Activated effector memory CD4-positive, alpha-beta T cell treated with Interleukin-2 at 50 U/mL for 16 hours (primary cell): Measurements from ENCODE around the gene TSHZ2.

Source experiments
- DNase-seq: peaks from one replicate; pipeline ENCODE4 v3.0.0-alpha.2; 2020

TSHZ2 gene

DNA sequence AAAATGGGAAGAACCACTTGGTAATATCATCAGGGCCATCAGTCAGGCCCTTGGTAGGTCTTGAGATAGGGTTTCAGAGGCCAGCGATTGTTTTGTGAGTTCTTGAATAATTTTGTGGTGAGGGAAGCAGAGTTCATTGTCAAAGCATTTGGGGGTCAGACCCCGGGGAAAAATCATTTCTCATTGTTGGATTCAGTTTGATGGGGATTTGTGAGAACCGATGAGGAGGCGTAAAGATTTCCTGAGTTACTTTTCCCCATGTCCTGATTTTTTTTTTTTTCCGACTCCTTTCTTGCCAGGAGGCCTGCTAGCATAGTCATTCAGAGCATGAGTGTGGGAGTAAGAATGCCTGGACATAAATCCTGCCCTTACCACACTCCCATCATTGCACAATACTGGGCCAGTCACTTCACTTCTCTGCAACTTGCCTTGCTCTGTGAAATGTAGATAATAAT is 60.3 kb downstream of the TSHZ2 start:
- DNase-seq, result no peak

DNA sequence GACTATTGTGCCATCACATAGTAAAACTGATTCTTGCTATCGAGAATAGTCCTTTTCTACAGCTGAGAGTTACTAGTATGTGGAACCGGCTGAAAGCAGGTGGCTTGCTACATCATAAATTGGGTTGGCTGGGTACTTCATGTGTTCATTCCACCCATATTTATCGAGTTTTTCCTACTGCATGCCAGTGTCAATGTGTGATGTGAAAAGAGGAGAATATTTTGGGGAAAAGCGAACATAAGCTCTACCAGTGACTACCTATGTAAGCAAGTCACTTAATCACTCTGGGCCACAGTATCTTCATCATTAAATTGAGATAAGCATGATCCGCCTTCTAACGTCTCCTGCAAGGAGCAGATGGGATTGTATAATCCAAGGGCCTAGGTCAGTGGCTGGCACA is 61.0 kb downstream of the TSHZ2 start:
- DNase-seq, result no peak

DNA sequence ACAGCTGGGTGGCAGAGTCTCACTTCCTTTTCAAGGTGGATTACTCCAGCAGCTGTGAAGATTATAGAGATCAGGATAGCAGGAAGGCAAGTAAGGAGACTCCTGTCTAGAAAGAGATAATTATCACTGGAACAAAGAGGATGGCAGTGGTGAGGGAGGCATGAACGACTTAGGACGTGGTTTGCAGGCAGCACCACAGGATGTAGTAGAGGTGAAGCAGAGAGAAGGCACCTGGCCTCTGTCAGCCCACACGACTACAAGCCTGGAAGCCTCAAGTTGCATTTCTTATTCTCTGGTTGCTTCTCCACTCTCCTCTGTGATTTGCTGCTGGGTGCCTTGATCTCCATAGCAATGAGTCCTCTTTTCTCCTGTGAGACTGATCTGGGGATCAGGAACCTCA is 62.7 kb downstream of the TSHZ2 start:
- DNase-seq, result no peak

DNA sequence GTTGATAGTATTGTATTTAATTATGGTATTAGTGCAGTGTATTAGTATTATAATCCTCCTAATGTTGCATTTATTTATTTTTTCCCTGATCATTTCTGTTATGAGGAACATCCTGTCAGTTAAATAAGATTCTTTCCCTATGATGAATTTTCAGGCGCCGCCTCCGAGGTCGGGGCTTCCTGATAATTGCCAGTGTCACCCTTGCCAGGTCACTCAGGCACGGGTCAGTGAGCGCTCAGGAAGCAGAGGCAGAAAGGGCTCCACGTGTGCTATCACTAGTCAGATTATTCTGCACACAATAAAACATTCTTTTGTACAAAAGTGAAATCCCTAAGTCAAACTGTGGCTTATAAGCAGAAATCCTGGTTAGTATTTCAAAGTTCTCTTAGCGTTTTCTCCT is 64.8 kb downstream of the TSHZ2 start:
- no peak for DNase-seq

DNA sequence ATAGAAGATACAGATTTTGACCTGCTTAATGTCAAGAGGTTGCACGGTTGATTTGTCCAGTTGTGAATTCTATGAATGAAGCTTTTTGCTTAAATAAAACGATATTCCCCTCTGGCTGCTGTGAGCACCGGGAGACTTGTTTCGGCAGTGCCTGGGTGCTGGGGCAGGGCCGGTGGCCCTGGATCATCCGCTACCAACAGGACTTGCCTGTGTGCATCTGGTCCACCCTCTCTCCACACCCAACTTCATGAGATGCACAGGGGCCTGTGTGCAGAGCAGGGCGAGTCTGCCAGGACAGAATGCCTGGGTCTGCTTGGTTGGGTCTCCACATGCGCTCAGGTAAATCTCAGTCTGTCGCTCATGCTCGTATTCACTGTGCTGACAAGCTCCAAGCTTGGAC is 65.5 kb downstream of the TSHZ2 start:
- DNase-seq, result no peak

DNA sequence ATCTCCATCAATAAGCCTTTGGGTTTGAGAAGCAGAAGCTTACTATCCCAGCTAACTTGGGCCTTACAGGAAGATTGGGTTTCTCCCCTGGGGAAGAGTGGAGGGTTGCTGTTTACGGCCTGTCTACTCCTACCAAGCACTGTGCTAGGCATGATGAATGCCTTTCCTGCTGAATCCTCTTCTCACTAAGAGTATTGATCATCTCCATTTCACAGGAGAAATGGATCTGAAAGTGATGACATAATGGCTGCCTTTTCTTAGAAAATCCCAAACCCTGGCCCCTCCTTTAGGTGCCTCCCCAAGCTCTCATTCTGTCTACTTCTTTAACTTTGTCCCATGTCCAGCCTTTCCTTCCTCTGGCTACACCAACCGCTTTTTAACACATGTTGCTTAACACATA is 66.1 kb downstream of the TSHZ2 start:
- DNase-seq, result no peak

DNA sequence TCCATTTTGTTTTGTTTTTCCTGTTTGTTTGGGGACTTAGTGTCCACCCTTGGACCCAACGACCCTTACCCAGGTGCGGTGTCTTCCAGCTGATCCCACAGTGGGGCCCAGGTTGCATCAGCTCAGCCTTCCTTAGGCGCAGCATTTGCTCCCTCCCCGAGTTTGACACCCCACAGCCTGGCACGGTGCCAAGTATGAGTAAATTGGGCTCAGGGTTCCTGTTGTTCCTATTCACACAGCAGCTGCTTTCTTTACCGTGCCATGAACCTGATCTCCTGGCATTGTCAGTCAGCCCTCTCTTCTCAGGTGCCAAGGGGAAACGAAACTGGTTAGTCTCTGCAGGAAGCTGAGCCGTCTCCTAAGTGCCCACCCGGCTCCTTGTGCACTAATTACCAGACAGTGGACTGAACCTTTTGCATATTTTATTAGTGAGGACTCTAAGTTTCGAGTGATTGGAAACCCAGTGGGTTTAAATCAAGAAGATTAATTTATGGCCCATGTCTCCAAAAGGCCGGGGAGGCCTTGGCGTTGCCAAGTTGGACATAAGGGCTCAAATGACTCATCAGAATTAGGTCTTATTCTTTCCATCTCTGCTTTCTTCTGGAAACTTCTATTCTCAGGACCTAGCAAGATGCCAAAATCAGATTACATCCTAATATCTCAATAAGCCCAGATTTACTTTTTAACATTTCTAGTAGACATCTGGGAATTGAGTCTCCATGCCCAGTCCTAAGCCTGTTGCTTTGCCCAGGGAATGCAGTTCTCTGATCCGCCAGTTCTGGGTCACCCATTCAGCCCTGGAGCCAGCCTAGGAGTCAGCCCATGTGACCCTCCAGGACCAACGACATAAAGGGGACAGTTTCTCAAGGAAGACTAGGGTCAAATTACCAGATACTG is 68.8 kb downstream of the TSHZ2 start:
- DNase-seq, result no peak

DNA sequence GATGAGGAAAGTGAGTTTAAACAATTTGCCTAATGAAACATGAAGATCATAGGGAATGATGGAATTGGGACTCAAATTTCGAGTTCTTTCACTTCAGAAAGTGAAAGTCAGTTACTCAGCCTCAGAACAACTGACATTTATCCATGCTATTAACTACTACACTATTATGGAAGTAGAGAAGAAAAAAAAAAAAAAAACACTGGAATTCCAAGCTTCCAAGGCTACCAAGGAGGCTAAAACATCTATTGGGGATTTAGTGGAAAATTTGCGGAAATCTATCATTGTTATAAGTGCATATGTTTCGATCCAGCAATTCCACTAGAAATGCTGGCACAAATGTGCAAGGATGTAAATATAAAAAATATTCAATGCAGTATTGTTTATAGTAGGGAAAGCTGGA is 70.4 kb downstream of the TSHZ2 start:
- no peak for DNase-seq

DNA sequence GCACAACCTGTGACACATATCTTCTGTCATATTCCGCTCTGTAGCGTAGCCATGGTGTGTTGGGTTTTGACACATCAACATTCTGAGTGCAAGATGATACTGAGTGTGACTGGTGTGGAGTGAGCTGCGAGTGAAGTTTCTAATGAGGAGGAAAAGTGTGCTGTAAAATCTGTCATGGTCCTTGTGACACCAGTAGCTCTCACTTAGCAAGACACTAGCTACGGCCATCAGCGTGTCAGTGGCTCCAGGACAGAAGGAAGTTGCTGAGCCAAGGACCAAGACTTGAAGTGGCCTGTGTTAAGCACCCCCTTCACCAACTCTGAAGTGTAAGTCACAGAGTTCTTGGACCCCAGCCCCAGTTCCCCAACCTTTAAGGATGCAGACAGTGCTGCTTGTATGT is 72.1 kb downstream of the TSHZ2 start:
- no peak for DNase-seq

DNA sequence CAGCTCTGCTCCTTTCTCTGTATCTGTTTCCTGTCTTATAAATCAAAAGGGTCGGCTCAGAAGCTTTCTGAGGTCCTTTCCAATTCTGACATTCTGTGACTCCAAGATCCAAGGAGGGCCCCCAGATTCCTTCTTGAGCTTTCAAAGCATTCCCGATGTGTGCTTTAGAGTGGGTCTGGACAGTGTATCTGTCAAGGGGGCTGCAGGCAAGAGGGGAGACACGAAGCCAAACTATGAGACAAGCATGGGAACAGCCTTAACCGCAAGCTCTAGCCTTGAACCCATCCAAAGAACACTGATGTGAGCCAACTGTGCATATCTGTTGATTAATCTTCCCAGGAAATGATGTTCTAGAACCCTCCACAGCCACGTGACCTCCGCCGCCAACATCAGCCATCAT is 73.8 kb downstream of the TSHZ2 start:
- no peak for DNase-seq

DNA sequence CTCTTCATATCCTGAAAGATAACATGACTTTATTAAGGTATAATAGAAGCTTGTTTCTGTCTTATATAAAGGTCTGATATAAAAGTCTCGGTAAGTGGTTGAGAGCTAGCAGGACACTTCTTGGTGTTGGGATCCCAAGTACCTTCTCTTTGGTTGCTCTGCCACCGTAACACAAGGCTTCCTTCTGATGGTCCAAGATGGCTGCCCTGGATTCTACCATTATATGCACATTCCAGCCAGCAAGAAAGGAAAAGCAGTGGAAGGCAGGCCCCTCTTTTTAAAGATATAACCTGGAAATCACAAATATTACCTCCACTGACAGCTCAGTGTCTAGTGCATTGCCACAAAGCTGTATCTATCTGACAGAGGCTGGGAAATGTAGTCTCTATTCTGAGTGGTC is 75.0 kb downstream of the TSHZ2 start:
- no peak for DNase-seq

DNA sequence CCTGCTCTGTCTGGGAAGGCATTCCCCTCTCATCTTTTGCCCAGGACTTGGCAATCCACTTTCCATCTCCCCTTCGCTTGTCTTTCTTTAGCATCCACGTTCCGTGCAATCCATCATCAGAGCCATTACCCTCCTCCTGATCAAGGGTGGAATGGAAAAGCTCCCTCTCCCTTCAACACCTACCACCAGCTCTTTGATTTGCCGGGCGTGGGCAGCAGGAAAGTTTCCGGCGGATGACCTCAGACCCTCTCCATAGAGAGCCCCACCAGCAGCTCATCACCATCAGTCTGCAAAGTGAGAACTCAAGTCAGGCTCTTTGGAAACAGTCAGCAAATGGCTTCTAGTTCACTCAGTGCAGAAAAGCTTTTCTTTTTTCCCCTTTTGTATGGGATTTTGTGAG is 76.2 kb downstream of the TSHZ2 start:
- no peak for DNase-seq

DNA sequence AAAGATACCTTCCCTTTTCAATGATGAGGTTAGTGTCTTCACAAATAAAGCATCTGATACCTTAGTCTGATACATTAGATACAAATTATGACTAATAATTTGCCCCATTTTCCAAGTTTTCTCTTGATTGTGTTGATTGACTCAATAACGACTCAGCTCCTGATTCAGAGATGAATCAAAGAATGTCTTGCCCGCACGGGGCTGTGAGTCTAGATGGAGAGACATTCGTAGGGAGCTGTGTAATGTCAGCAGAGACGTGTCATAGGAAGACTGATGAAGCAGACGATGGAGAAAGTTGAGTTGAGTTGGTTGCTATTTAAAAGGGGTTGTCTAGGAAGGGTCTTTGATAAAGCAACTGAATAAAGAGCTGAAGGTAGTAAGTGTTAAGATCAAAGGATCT is 78.2 kb downstream of the TSHZ2 start:
- DNase-seq, result no peak

DNA sequence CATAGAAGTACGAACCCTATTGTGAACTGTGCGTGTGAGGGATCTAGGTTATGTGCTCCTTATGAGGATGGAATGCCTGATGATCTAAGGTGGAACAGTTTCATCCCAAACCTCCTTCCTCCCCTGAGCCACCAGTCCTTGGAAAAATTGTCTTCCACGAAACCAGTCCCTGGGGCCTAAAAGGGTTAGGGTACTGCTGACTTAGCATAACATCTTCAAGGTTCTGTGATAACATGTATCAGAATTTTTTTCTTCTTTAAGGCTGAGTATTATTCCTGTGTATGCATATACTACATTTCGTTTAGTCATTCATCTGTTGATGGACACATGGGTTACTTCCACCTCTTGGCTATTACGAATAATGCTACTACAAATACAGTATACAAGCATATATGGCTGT is 80.2 kb downstream of the TSHZ2 start:
- no peak for DNase-seq

DNA sequence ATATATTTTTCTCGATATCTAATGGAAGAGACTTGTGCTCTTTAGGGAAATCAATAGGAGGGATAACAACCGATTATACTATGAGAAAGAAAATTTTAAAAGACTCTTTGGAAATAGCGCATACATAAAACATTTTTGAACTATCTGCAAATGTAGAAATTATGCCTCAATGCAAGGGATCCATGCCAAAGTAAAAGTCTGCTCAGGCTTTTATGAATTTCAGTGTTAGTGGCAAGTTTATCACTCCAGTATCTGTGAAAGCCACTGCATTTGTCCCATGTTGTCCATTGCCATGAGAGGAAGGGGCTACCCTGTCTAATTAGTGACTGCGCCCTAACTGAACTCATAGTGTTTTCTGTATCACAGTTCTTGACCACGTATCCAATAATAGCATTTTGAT is 81.4 kb downstream of the TSHZ2 start:
- DNase-seq, result no peak

DNA sequence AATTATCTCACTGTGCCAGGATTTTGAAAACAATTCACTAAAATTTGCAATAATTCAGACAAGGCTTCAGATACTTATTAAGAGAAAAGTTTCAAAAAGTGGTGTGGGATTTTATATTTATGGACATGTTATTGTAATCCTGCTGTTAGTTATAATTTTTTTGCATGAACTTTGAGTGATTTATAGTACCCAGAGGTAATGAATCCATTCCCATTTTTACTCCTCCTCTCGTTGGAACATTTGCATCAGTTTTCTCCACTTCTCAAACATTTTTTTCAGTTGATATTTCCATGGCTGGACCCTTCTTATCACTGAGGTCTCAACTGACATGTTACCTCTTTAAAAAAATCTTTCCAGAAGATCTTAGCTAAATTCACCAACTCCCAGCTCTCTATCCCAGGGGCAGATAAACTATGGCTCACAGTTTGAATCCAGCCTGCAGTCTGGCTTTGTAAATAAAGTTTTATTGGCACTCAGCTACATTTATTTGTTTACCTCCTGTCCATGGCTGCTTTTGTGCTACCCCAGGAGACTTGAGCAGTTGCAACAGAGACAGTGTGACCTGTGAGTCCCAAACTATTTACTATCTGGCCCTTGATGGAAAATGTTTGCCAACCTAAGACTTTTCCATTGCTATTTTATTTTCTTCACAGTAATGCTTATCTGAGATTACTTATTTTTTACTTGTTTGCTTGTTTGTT is 83.4 kb downstream of the TSHZ2 start:
- no peak for DNase-seq

DNA sequence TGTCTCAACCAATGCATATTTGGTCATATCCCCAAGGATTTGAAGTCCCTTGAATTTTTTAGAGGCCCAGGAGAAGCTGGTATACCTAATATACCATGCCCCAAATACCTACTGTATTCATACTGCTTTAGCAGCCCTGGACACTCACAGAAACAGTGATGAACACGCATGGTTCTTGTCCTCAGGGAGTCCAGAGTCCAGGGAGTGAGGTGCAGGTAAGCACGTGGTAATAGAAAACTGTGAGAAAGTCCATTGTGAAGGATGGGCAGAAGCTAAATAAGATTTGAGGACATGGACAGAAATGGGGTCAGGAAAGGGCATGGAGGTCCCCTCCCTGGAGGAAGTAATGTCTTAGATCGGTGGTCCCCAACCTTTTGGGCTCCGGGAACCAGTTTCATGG is 85.4 kb downstream of the TSHZ2 start:
- no peak for DNase-seq

DNA sequence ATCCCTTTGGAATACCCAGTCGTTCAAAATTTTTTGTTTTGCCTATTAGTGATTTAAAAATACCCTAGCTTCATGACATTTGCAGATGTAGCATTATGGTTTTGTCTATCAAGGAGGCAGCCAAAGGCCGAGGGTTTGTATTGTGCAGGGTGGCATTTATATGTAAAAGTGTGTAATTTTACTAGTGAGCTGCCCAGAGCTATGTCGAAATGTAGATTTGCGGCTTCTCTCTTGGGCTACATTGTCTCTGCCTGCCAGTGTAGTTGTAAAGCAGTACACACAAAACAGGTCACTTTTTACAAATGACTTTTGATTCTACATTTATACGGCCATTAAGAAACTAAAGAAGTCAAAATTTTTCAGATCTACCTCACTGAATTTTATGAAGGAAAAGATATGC is 87.7 kb downstream of the TSHZ2 start:
- DNase-seq, result no peak

DNA sequence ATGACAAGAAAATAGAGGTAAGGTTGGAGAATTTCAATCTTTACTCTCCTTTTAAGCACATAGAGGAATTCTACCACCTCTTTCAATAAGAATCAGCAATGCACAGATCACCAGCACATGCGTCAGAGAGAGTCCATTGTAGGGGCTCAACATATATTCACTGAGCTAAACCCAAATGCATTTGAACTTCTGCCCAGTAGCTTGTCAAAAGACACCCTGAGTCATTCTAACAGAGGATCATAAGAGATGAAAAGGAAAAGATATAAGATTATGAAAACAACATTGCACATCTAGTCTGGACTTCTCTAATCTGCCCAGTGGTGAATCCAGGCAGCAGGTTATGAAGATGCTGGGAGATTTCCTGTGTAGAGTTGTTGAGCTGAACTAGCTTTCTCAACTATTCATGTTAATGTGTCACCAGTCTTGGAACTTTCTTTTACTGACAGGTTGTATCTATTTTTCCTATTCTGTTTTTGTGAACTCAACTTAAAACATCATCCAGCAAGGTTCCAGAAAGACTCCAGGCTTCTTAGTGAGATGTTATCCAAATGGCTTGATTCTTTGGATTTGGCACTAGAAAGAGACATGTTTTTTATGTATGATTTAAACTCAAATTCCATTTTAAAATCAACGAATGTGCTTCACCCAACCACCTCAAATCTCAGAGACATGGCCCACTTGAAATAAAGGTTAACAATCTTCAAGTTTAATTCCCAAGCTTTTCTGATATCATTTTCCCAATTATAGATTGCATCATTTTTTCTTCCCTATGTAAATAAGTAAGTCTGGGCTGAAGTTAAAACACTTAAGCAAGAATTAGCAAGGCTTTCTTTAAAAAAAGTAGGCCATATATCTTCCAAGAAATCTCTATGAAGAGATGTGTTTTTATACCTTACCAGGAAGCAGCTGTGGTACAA is 89.3 kb downstream of the TSHZ2 start:
- no peak for DNase-seq

DNA sequence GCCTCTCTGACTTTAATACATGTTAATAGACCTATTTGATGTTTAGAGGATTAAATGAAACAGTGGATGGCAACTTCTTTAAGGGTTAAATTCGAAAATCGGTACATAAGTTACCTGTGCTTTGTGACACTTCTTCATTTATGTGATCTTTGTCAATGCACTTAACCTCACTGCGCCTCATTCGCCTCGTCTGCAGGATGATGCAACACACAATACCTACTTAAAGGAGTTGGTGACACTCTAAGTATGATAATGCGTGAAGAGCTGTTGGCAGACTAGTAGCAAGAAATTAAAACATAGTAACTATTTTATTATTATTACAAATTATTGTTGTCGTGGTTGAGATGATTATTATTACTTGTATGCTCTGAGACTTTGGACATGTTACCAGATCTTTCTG is 92.8 kb downstream of the TSHZ2 start:
- DNase-seq, result no peak

DNA sequence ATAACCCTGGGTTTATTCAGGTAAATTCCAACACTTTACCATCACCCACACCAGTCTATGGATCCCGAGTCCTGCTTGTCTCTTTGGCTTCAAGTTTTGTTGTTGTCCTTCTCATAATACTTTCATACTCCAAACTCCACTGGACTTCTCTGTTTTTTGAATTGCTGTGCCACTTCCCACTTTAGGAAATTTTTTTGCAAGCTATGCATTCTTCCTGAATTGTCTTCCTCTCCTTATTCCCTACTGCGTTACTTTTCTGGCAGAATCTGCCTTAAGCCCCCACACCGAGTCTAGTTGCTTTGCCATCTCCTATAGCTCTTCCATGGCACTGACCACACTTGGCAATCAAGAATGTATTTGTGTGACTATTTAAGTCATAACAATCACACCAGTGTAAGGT is 96.1 kb downstream of the TSHZ2 start:
- no peak for DNase-seq

DNA sequence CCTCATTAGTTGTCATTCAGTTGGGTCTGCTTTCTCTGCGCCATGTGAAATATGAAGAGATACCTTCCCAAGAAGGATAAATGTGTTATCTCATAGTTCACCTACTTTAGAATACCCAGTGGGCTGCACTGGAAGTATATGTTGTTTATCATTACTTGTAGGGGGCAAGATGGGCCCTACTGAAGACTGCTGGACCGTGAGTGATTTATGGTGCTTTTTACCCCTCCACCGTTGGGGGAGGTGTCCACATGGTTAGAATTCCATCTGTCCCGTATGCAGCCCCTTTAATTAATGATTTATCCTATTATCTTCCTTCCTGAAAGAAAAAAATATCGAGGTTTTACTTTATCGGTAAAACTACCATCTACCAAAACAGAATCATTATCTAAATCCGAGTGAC is 97.0 kb downstream of the TSHZ2 start:
- no peak for DNase-seq

DNA sequence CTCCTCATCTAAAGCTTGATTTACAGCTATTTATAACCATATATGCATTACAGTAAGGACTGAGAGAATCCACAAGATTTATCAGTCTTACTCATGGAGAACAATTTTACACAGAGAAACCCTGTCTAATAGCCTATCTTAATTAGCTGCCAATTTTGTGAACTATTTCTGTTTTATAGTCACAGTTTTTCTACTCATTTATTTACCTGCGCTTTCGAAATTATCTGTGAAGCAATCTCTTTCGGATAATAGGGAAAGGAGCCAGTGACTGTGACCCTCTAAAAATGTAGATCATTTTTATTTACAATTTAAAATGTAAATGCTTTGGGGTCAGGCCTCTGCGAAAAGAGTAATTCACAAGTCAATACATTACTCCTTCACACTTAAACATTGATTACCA is 98.1 kb downstream of the TSHZ2 start:
- DNase-seq, result no peak
